Stromal cell of bone marrow (primary cell): ENCODE data around the gene MAP3K8.

Experiments used
- DNase-seq: peaks from one replicate; pipeline ENCODE4 v3.0.0-alpha.2; 2012; ENCODE audit warnings: low read depth

The MAP3K8 gene

DNA sequence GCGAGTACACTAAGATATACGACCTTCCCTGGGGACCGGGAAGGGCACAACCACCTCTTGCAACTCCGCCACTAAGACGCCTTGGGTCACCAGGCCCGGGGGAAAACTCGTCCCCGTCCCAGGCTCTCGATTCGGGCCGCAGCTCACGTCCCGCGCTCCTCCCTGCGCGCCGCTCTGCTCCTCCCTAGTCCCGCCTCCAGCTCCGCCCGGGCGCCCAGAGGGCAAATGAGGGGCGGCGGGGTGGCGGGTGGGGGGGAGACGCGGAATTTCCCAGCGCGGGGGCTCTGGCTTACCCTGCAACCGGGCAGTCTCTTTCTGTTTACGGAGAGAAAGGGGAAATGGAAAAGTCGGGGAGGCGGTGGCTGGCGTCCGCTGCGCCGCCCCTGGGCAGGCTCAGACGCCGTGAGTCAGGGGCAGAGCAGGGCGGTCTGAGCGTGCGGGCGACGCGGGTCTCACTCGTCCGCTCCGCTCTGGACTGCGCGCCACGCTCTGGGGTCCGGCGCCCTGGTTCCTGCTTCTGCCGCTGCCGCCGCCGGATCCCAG, at the start of gene MAP3K8:
Gene MAP3K8 (plus strand): TSS at position 455 of the 543 bp plus-strand sequence. CDS start 4,755 bp downstream, outside the sequence.
- DNase-seq = peak; percentile 71

DNA sequence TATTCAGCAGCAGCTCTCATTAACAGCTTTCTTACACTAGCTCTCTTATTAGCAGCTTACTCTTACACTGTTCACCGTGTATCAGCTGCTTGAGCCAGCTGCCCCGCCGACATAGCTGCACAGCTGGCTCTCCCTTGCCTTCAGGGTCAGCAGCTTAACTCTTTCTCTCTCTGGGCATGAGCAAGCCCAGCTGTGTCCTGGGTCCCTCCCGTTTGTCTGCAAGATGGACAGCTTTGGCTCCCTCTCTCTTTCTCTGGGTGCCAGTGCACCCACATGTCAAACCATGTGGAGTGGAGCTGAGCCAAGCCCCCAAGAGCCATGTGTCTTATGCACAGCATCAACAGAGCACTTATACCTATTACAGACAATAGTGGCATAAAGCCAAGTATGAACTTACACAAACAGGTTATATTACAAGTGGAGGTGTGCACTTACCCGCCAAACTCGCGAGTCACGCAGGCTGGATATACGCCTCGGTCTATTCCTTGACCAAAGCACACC, 49.2 kb upstream of the MAP3K8 start:
- DNase-seq = no peak

DNA sequence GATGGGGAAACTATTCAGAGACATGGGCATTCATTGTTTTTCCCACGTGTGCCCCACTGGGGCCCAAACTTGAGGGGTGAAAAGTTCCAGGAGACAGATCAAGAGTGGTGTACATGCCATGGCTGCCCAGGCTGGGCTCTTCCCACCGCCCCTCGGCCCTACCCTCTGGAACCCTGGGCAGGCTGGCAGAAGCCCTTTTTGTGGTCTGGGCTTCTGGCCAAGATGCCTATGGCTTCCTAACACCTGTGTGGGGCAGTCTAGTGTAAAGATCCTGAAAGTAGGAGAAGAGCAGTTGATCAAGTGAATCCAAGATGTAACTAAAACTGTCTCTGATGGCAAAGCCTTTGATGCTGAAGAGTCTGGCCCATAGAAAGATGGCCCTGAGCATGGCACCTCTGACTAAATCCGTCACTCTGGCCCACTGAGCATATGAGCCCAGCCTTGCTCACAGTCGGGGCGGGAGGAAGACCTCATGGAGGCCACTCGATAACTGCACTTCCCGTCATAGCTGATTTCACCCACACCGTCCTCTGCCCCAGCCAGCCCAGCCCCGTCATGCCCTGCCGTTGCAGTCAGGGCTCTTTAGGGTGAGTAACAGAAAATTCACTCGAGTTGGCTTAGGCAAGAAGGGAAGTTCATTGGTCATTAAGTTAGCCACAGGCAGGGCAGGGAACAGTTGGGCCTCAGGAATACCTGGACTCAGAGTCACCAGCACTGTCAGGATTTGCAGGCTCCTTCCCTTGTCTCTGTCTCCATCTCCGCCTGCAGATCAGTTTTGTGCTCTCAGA, 47.0 kb upstream of the MAP3K8 start:
- no peak for DNase-seq

DNA sequence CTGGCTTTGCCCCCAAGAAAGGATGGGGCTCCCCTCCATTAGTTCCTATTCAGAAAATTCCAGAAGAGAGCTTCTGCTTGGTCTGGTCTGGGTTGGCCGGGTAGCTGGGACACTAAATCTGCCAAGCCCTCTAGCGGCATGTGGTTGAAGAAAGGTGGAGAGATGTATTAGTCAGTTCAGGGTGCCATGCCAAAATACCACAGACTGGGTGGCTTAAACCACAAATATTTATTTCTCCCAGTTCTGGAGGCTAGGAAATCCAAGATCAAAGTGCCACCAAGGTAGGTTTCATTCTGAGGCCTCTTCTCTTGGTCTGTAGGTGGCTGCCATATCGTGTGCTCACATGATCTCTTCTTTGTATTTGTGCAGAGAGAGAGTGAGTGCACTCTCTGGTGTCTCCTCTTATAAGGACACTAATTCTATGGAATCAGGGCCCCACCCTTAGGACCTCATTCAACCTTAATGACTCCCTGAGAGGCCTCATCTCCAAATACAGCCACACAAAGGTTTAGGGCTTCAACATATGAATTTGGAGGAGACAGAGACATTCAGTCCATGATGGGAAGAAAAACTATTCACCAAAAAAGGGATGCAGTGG, 46.2 kb upstream of the MAP3K8 start:
- no peak for DNase-seq

DNA sequence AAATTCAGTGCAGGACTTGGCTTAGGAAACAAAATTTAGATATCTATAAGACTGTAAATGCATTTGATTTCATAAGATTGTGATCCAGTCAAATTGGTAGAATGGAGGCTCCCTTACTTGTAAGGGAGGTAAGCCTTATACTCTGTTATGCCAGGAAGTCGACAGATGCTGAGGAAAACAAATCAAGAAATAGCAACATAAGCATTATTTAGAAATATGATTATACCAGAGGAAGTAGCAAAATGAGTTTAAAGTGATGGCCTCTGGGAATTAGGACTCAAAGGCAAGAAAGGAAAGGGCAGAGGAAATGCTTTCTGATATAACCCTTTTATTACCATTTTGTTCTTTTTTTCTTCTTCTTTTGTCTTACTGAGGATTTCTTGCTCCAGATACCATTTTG, 44.4 kb upstream of the MAP3K8 start:
- no peak for DNase-seq

DNA sequence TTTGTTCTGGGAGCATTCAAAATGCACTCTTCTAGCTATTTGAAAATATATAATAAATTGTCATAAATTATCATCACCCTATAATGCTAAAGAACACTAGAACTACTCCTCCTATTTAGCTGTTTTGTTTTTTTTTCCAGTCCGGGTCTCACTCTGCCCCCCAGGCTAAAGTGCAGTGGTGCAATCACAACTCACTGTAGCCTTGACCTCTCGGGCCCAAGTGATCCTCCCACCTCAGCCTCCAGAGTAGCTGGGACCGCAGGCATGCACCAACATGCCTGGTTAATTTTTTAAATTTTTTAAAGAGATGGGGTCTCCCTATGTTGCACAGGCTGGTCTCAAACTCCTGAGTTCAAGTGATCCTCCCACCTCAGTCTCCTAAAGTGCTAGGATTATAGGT, 43.8 kb upstream of the MAP3K8 start:
- DNase-seq = no peak

DNA sequence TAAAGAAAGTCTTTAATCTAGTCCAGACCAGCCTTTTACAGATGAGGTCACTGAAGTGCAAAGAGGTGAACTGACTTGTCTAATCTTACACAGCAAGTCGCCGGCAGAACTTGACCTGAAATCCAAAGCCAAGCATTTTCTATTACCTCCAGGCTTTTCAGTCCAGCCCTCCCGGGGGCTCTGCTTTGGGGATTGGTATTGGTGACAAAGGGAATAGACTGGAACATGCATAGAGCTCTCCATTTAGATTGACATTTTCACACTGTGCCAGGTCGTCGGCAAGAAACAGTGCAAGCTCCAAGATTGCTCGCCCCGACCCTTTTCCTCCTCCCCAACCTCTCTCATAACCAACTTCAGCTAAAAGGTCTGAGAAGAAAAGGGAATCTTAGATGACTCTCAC, 42.7 kb upstream of the MAP3K8 start:
- no peak for DNase-seq

DNA sequence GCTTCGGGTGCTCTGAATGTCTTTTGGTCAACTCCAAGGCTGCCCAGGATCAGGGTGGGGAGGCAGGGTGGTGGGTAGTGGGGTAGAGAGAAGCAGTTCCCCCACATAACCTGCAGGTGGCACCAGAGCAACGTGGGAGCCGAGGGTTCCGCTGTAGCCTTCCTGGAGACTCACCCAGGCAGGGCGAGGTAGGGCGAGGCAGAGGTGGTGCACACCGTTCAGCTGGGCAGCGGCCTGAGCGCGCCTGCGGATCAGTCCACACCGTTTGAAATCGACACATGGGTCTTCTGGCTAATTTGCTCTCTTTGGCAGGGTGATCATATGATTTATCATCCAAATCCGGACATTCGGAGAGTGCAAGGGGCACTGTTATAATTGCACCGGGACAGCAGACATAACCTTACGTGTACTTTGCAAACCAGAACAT, 41.4 kb upstream of the MAP3K8 start:
- no peak for DNase-seq

DNA sequence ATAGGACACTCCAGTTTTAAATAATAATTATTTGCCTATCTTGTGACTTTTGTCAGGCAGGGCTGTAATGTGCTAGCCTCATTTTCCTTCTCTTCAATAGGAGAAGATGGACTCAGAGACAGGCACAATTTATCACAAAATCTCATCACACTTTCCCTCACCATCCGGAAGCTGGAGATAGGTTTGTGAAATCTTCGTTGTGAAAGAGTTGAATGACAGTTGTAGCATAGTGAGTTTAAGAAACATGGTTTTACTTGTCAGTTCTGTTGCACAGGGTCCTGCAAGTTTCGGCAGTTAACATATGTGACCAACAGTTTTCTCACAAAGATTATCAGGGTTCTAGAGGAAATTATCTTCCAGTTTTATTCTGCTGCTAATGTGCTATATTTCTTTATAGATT, 37.7 kb upstream of the MAP3K8 start:
- no peak for DNase-seq

DNA sequence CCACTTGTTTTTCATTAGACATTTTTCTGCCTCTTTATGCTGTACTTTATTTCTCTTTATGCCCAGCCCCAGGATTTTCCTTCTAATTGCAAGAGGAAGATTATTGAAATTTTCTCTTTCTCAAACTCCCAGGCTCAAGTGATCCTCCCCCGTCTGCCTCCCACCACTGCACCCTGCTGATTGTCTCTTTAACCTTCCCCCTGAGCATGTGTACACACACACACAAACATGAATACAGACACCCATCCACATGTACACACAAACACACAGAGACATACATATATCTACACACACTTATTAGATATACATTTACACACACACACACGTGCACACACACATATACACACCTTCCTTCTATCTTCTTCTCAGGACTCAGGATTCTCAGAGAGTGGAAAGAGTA, 37.3 kb upstream of the MAP3K8 start:
- no peak for DNase-seq

DNA sequence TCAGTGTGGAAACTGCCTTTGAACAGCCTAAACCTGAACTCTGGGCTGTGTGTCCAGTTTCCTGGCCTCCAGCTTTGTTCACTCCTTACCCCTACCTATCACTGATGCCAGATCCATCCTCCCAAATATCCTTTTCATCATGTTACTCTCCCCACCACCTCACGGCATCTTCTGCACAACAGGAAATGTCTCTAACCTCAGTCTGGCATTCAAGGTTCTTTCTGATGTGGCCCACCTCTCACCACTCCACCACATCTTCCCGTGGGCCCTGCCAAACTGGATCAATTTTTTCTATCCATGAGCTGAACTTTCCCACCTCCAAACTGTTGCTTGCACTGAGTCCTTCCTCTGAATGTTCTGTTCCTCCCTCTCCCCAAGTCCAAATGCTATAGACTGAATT, 35.8 kb upstream of the MAP3K8 start:
- no peak for DNase-seq

DNA sequence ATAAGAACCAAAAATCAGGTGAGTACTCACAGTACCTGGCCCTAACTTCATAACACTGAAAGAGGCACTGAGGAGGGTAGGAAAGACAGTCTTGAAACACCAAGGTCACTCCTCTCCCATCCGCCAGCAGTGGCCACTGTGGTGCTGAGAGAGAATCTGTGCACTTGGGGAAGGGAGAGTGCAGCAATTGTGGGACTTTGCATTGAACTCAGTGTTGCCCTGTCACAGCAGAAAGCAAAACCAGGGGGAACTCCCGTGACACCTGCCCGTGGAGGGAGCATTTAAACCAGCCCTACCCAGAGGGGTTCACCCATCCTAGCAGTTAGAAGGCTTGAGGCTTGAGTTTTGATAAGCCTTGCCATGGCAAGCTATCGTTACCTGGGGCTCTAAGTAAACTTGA, 35.2 kb upstream of the MAP3K8 start:
- no peak for DNase-seq

DNA sequence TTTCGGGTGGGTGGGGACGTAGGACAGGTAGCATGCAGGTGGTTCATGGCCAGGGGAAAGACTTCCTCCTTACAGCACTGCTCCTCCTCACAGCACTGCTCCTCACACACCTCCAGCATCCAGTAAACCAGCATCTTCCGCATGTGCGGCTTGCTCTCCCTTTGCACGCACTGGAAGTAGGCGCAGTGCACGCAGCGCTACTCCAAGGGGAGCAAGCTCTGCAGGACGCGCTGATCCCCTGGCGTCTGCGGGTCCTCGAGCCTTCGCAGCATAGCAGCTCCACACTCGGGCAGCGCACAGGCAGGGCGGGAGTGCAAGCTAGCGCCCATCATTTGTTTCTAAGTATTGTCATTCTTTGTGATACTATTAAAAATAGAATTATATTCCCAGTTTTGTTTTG, 30.5 kb upstream of the MAP3K8 start:
- DNase-seq = no peak

DNA sequence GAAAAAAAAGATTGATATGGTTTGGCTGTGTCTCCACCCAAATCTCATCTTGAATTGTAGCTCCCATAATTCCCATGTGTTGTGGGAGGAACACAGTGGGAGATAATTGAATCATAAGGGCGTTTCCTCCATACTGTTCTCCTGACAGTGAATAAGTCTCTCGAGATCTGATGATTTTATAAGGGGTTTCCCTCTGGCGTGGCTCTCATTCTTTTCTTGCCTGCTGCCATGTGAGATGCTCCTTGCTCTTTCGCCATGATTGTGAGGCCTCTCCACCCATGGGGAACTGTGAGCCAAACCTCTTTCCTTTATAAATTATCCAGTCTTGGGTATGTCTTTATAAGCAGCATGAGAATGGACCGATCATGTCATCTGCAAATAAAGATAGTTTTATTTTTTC, 29.4 kb upstream of the MAP3K8 start:
- DNase-seq = no peak

DNA sequence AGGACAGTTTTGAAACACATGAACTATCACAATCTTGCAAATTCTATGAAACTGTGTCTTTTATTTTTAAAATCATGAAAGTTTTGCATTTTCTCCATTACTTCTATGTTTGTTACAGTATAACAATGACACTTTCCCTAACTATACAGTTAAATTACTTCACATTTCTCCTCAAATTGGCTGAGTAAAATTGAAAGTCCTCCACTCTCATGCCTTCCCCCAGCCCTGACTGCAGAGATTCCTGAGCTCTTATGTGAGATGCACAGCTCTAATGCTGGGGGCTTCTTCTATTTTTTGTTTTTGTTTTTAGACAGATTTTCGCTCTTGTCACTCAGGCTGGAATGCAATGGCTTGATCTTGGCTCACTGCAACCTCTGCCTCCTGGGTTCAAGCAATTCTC, 22.7 kb upstream of the MAP3K8 start:
- no peak for DNase-seq

DNA sequence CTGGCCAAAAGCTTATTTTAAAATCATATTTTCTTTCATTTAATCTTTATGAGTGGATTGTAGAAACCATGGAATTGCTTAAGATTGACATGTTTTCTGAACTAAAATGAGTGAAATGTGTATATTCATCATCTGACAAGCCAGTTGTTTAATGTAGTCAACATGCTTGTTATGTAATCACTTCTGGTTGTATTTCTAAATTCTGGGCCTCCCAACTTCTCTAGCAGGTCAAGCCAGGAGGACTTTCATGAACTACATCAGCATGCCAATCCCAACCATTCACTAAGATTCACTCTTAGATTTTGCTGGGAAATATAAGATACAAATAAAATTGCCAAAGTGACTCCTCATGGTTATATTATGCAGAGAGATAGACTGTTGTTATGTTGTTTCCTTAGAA, 21.1 kb upstream of the MAP3K8 start:
- DNase-seq = no peak

DNA sequence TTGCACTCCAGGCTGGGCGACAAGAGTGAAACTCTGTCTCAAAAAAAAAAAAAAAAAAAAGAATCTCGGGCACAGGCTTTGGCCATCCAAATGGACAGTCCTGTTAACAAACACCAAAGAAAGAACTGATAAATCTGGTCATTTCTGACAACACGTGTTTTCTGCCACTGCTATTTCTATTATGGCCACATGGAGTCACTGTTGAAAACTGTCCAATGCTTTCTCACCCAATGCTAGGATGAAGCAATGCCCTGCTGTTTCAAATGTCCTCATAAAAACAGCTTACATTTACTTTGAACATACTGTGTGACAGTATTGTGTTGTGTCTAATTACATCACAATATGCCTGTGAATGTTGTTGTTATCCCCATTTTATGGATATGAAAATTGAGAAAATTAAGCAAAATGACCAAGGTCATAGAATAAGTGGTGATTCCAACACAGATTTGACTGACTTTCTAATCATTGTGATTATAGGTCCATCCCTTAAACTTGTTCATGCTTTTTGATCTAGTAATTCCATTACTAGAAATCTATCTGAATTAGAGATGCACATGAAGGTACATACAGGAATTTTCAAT, 19.9 kb upstream of the MAP3K8 start:
- DNase-seq = no peak

DNA sequence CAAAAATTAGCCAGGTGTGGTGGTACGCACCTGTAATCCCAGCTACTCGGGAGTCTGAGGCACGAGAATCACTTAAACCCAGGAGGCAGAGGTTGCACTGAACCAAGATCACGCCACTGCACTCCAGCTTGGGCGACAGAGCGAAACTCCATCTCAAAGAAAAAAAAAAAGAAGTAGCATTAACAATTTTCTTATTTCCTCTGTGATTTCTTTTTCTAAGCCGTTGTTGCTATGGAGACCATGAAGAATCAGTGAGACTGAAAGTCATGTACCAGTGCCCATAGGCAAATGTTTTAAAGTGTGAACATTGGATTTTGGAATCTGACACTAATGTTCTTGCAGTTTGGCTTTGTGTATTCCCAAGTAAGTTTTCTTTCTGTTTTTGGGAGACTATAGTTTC, 18.4 kb upstream of the MAP3K8 start:
- no peak for DNase-seq

DNA sequence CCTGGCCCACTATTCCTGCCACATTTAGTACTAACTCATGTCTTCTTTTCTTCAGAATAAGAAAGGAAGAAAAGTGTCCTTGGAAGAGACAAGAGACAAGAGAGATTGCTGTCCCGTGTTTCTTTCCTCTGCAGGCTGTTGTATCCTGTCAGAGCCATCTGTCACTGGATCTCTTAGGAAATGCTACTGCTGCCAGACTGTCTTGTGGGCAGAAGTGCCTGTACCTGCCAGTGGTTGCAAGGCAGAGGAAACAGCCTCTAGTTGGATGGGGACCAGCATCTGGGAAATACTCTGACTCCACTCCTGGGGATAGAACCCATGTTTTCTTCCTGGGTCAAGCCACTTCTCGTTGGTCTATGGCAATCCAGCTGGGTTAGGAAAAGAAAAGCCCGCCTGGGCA, 16.7 kb upstream of the MAP3K8 start:
- DNase-seq = no peak

DNA sequence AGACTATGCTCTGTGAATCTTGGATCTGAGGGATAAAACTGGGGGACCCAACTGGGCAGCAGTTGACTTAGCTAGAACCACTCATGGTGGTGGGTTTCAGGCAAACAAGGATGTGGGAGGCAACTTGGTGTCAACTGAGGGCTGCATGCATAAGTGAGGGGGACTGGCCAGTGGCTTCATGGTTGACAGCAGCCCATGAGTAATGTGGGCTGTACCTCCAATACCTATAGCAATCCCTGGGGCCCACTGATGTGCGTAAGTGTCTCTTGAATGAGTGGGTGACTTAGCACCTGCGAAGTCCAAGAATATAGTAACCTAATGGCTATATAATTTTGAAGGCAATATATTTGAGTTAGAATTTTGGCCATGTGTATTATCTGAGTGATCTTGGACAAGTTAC, 13.7 kb upstream of the MAP3K8 start:
- DNase-seq = no peak

DNA sequence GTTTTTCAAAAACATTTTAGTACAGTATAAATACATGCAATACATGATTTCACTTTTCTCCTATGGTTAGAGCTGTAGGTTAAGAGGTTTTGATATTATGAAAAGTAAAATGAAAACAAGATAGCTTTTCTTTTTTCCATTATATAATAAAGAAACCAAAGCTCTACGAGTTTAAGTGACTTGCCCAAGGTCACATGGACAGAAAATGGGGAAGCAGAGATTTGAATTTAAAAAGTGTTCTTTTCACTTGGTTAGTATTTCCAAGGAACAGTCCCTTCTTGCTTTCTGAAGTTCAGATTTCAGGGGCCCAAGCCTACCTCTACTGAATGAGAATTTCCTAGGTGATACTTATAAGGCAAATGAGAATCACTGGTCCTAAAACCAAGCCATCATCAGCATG, 13.2 kb upstream of the MAP3K8 start:
- no peak for DNase-seq

DNA sequence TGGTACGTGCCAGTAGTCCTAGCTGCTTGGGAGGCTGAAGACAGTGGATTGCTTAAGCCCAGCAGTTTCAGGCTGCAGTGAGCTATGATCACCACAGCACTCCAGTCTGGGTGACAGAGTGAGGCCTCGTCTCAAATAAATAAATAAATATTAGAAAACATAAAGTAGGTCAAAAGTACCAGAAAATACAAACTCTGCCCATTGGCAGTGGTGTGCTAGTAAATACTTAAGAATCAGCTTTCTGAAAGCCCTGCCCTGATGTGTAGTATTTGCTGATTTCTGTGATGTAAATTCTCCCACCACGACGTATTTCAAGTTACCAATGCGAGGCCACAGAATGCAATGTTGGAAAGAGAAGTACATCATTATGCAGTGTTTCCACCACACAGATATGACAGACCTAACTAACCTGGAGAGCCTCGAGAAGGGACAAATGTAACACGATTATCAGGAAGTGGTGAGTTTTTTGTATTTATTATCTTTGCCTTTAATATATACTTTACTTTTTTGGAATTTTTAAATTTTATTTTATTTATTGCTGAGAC, 11.8 kb upstream of the MAP3K8 start:
- DNase-seq = no peak
